GOT3 (cell line): Measurements from ENCODE around the gene ZBED4.

ENCODE experiments used
- DNase-seq: peaks from one replicate; lab custom pipeline; 2025; ENCODE audit warnings: mixed read lengths; lab: John Stamatoyannopoulos, UW

Gene ZBED4

DNA sequence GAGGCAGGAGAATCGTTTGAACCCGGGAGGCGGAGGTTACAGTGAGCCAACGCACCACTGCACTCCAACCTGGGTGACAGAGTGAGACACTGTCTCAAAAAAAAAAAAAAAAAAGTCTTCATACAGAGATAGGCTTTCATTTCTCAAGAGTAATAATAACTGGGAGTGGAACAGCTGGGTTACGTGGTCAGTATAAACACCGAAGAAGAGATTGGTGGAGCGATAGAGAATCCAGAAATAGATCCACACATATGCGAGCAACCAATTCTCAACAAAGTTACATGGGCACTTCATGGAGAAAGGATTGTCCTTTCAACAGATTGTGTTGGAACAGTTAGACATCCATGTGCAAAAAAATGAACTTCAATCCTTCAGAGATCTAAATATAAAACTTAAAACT, 24.6 kb downstream of the ZBED4 start:
- DNase-seq, result no peak

DNA sequence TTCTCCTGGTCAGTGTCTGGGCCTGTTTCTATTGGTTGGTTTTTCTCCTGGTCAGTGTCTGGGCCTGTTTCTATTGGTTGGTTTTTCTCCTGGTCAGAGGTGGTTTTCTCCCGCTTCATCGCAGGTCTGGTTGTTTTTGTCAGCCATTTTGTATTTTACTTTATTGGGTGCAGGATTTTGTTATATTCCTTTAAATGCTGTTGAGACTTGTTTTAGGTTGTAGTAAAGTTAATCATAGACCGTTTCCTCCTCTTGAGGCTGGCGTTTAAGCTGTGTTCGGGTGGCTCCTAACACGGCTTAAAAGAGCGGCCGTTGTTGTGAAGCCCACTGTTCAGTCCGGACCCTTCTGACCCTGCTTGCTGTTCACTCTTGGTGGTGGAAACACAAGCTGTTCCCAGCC, 26.2 kb downstream of the ZBED4 start:
- no peak for DNase-seq

GRCh38 chr22:49880281-49880680, 26.6 kb downstream of the ZBED4 start:
- DNase-seq, result no peak

- DNase-seq, result no peak
These were observed 28.2 kb downstream of the ZBED4 start for GRCh38 chr22:49881856-49882255.

- no peak for DNase-seq
These were observed 29.1 kb downstream of the ZBED4 start for GRCh38 chr22:49882519-49883293.

DNA sequence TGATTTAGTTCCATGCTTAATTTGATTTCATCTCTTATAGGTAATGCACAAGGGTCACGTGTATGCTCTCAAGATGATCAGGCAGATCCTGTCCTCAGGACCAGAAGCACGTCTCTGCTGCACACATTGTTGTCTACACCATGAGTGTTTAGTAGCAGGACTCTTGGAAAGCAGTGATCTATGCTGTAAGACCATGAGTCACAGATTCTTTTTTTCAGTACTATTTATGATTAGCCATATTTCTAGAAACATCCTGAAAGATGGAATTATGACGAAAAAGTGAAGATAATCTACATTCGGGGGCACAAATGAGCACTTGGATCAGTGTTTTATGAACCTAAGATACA, 29.6 kb downstream of the ZBED4 start:
- DNase-seq, result no peak

GRCh38 chr22:49884075-49884474, 30.4 kb downstream of the ZBED4 start:
- DNase-seq, result no peak

GRCh38 chr22:49884503-49885260, 31.0 kb downstream of the ZBED4 start:
- no peak for DNase-seq

DNA sequence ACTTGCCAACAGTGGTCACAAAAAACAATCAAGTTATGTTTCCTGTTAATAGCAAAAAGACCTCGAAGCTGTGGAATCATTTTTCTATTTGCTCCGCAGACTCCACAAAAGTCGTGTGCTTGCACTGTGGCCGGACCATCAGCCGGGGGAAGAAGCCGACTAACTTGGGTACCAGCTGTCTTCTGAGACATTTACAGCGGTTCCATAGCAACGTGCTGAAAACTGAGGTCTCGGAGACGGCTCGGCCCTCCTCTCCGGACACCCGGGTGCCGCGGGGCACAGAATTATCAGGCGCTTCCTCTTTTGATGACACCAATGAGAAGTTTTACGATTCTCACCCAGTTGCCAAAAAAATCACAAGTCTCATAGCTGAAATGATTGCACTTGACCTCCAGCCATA, 31.6 kb downstream of the ZBED4 start:
- DNase-seq, result no peak

GRCh38 chr22:49885881-49886280, 32.2 kb downstream of the ZBED4 start:
- no peak for DNase-seq

- no peak for DNase-seq
These were observed 32.9 kb downstream of the ZBED4 start for GRCh38 chr22:49886346-49887063.

- no peak for DNase-seq
These were observed 33.4 kb downstream of the ZBED4 start for GRCh38 chr22:49887064-49887451.

DNA sequence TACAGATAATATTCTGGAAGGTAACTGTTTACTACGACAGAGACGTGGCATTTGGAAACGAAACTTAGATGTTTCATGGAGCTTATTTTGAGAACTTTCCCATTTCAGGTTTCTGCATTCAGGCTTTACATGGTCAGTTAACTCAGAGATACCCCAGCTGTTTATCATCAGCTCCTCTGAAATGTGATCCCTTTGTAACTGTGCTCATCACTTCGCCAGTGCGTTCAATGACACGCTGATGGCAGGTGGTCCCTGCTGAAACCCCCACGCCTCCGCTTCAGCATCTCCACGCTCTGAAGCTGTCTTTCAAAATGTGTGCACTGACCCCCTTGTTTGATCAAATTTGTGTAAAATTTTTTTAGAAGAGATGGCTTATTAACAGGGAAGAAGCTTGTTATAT, 34.1 kb downstream of the ZBED4 start:
- no peak for DNase-seq

GRCh38 chr22:49889071-49889470, 35.4 kb downstream of the ZBED4 start:
- DNase-seq, result no peak

GRCh38 chr22:49892226-49892899, 38.7 kb downstream of the ZBED4 start:
- no peak for DNase-seq

- DNase-seq, result no peak
These were observed 39.4 kb downstream of the ZBED4 start for GRCh38 chr22:49893025-49893424.

DNA sequence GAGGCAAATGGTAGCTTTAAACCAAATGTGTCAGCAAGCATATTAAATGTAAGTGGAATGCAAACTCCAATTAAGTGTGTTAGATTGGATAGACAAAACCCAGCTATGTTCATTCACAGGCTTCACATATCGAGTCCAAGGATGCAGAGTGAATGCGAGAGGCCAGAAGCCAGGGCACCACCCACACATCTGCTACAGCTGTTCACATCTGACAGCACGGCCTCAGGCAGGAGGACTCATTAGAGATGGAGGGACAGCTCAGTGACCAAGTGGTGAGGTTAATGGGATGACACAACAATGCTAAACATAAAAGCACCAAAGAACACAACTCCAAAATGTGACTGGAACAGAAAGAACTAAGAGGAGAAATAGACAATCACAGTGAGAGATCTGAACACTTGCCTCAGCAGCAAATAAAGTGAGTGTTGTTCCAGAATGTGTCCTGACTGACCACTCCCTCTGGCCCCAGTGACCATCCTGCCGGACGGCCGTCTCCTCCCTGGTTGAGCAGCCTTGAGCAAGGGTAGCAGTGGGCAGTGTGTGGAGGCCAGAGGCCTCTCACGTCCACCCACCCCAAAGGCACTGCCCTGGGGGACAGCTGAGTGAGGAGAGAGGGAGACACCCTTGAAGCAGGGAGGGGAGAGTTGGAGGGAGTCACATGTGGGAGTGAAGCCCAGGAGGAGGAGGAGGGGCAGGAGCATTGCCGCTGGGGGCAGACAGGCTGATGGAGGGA, 40.8 kb downstream of the ZBED4 start:
- DNase-seq, result no peak

GRCh38 chr22:49896201-49896600, 42.6 kb downstream of the ZBED4 start:
- no peak for DNase-seq

DNA sequence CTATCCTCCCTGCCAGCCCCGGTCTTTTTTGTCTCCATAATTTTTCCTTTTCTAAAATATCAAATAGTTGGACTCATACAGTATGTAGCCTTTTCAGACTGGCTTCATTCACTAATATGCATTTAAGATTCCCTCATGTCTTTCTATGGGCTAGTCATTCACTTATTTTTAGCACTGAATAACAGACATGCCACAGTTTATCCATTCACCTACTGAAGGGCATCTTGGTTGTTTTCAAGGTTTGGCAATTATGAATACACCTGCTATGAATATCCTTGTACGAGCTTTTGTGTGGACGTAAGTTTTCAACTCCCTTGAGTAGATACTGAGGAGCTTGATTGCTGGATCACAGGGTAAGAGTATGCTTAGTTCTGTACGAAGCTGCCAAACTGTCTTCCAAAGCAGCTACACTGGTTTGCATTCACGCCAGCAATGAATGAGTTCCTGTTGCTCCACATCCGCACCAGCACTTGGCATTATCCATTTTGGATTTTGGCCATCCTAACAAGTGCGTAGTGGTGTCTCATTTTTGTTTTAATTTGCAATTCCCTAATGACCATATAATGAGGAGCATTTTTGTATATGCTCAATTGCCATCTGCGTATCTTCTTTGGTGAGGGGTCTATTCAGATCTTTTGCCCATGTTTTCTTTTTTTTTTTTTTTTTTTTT, 43.5 kb downstream of the ZBED4 start:
- DNase-seq, result no peak

DNA sequence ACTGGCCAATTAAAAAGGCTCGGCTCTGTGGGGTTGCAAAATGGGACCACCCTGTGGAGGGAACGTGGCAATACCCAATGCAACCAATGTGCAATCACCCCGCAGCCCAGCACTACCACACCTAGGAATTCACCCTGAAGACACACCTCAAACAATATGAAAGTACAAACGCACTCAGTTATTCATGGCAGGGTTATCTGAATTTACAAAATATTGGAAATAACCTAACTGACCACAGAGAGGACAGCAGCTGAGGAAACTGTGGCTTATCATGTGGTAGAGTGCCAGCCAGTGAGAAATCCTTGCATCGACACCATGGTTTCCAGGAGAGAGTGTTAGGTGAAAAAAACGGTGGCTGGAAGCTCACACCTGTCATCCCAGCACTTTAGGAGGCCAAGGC, 45.9 kb downstream of the ZBED4 start:
- DNase-seq, result no peak
